Non-pigmented ciliary epithelial cell (primary cell): ENCODE data around the gene SH3D21.

Source experiments
- DNase-seq: peaks from one replicate; pipeline ENCODE4 v3.0.0-alpha.2; 2010; ENCODE audit warnings: low read depth

Gene SH3D21

GRCh38 chr1:36330940-36331339 lies 24.8 kb downstream of the SH3D21 start:
- DNase-seq = no peak

GRCh38 chr1:36337830-36338229 lies 31.7 kb downstream of the SH3D21 start:
- no peak for DNase-seq

- DNase-seq = no peak
Observed at GRCh38 chr1:36339215-36339614, 33.0 kb downstream of the SH3D21 start.

- no peak for DNase-seq
Observed at GRCh38 chr1:36339615-36340014, 33.4 kb downstream of the SH3D21 start.

GRCh38 chr1:36341626-36342320 lies 35.6 kb downstream of the SH3D21 start:
- no peak for DNase-seq

GRCh38 chr1:36342426-36343185 lies 36.4 kb downstream of the SH3D21 start:
- DNase-seq = no peak

- no peak for DNase-seq
Observed at GRCh38 chr1:36343651-36344394, 37.7 kb downstream of the SH3D21 start.

GRCh38 chr1:36344395-36344680 lies 38.2 kb downstream of the SH3D21 start:
- DNase-seq = no peak

GRCh38 chr1:36345353-36345752 lies 39.2 kb downstream of the SH3D21 start:
- no peak for DNase-seq

- no peak for DNase-seq
Observed at GRCh38 chr1:36346741-36347370, 40.7 kb downstream of the SH3D21 start.

GRCh38 chr1:36349241-36349671 lies 43.1 kb downstream of the SH3D21 start:
- no peak for DNase-seq

GRCh38 chr1:36349839-36350238 lies 43.7 kb downstream of the SH3D21 start:
- DNase-seq = no peak

GRCh38 chr1:36350659-36351226 lies 44.6 kb downstream of the SH3D21 start:
- no peak for DNase-seq

- peak; percentile 68 for DNase-seq
Observed at GRCh38 chr1:36351227-36351977, 45.2 kb downstream of the SH3D21 start.

- DNase-seq = no peak
Observed at GRCh38 chr1:36352125-36352909, 46.1 kb downstream of the SH3D21 start.

- DNase-seq = no peak
Observed at GRCh38 chr1:36352910-36353878, 47.0 kb downstream of the SH3D21 start.

- DNase-seq = no peak
Observed at GRCh38 chr1:36354486-36354885, 48.3 kb downstream of the SH3D21 start.

GRCh38 chr1:36355811-36356210 lies 49.6 kb downstream of the SH3D21 start:
- DNase-seq = no peak

GRCh38 chr1:36358514-36359084 lies 52.4 kb downstream of the SH3D21 start:
- no peak for DNase-seq
